GM21723 (cell line): ENCODE measurements around the gene HHIPL1.

ENCODE experiments used
- ATAC-seq: cut with Tn5 transposase; IDR thresholded peaks from one replicate; pipeline ENCODE4 v1.9.1; 2021; ENCODE audit warnings: mild to moderate bottlenecking, moderate library complexity; ENCODE audit not compliant: unreplicated experiment

Gene HHIPL1

GRCh38 chr14:99727096-99727870 is 82.4 kb downstream of the HHIPL1 start:
- no peak for ATAC-seq

GRCh38 chr14:99728231-99728920 is 83.4 kb downstream of the HHIPL1 start:
- no peak for ATAC-seq

- ATAC-seq = no peak
Observed at GRCh38 chr14:99728981-99729451, 84.1 kb downstream of the HHIPL1 start.
